ENCODE results near the gene AGPAT3. TPM values are rescaled to one million over a fixed set of nuclear protein-coding genes. Genes with fewer than 3 reads are reported as not detected.
A peak's percentile ranks its signal among the peaks of the same experiment; 100 is the strongest.

The AGPAT3 gene
- 48.9 and 57.7 TPM in 2 replicates for total RNA-seq

GRCh38 chr21:43864962-43865539, at the start of gene AGPAT3:
TSS of gene AGPAT3 (plus strand) at chr21:43865223. CDS start at chr21:43959682, 94,459 bp downstream.
- POLR2A ChIA-PET, result no interaction called here
- Mint-ChIP-seq H3K27me3 (no peaks in the 10 kb centered on the region), H3K4me3 (peak within 1 kb of the TSS; percentile 82), H3K4me1 (peaks cover 43% of the 10 kb centered on the region), H3K36me3 (ENCODE audit: low read depth) (peaks cover 25% of the 10 kb centered on the region), H3K9me3 (no peaks in the 10 kb centered on the region), H3K27ac (peak within 1 kb of the TSS; percentile 83)
- ATAC-seq (ENCODE audit: low read depth) (peak; percentile 37), DNase-seq (peak; percentile 44)
- intact Hi-C loops (cut with micrococcal nuclease), result loop anchor here (5.0 kb wide), 1 partner anchor 138 kb away; no protein-coding TSS in a partner anchor
- no peak for TF ChIP-seq CTCF (IDR thresholded peaks at IDR 0.05)
- CTCF ChIA-PET, result no interaction called here

- Mint-ChIP-seq H3K4me3 (no peak overlapping the region), H3K27me3 (peaks cover 5% of the 10 kb centered on the region), H3K9me3 (peaks cover 6% of the 10 kb centered on the region), H3K4me1 (peaks cover 11% of the 10 kb centered on the region), H3K36me3 (ENCODE audit: low read depth) (no peaks in the 10 kb centered on the region), H3K27ac (no peak overlapping the region)
- no peak for TF ChIP-seq CTCF (IDR thresholded peaks at IDR 0.05)
- intact Hi-C loops (cut with micrococcal nuclease), result loop anchor here (10.0 kb wide), 1 partner anchor 489 kb away; the partner anchor contains the start of gene PFKL
- DNase-seq (no peak), ATAC-seq (ENCODE audit: low read depth) (no peak)
- ChIA-PET CTCF (no interaction called here), POLR2A (no interaction called here)
These were observed 49.0 kb upstream of the AGPAT3 start for GRCh38 chr21:43815991-43816390.

GRCh38 chr21:43816611-43817071, 48.4 kb upstream of the AGPAT3 start:
- DNase-seq, result no peak
- Mint-ChIP-seq H3K4me1 (peaks cover 9% of the 10 kb centered on the region), H3K36me3 (ENCODE audit: low read depth) (no peaks in the 10 kb centered on the region), H3K9me3 (peaks cover 6% of the 10 kb centered on the region), H3K4me3 (no peak overlapping the region), H3K27ac (no peak overlapping the region), H3K27me3 (peaks cover 5% of the 10 kb centered on the region)
- ATAC-seq (ENCODE audit: low read depth), result no peak
- ChIA-PET POLR2A (no interaction called here), CTCF (no interaction called here)
- TF ChIP-seq CTCF (IDR thresholded peaks at IDR 0.05), result no peak
- intact Hi-C loops (cut with micrococcal nuclease), result loop anchor here (10.0 kb wide), 1 partner anchor 488 kb away; the partner anchor contains the start of gene PFKL

- POLR2A ChIA-PET, result interaction anchor here (0.6 kb wide), 1 partner anchor 26 kb away, joined by 3 read pairs; no protein-coding TSS in a partner anchor
- Mint-ChIP-seq H3K4me3 (no peak overlapping the region), H3K27ac (no peak overlapping the region), H3K27me3 (peaks cover 4% of the 10 kb centered on the region), H3K36me3 (ENCODE audit: low read depth) (no peaks in the 10 kb centered on the region), H3K4me1 (peaks cover 8% of the 10 kb centered on the region), H3K9me3 (peaks cover 6% of the 10 kb centered on the region)
- DNase-seq, result no peak
- TF ChIP-seq CTCF (IDR thresholded peaks at IDR 0.05), result no peak
- no peak for ATAC-seq (ENCODE audit: low read depth)
- intact Hi-C loops (cut with micrococcal nuclease), result loop anchor here (10.0 kb wide), 1 partner anchor 487 kb away; the partner anchor contains the start of gene PFKL
- CTCF ChIA-PET, result interaction anchor here (0.8 kb wide), 1 partner anchor 158 kb away, joined by 6 read pairs; no protein-coding TSS in a partner anchor
These were observed 47.6 kb upstream of the AGPAT3 start for GRCh38 chr21:43817157-43818086.

All from activated B cell treated with CpG ODN at 0.5 μM for 24 hours (primary cell).